ENCODE measurements around the gene PHLPP2. TPM values are rescaled to one million over a fixed set of nuclear protein-coding genes. Genes with fewer than 3 reads are reported as not detected.

The PHLPP2 gene
- total RNA-seq, 4 donors from 2014 or later: 16.0 to 21.1 (median 18.2) TPM

DNA sequence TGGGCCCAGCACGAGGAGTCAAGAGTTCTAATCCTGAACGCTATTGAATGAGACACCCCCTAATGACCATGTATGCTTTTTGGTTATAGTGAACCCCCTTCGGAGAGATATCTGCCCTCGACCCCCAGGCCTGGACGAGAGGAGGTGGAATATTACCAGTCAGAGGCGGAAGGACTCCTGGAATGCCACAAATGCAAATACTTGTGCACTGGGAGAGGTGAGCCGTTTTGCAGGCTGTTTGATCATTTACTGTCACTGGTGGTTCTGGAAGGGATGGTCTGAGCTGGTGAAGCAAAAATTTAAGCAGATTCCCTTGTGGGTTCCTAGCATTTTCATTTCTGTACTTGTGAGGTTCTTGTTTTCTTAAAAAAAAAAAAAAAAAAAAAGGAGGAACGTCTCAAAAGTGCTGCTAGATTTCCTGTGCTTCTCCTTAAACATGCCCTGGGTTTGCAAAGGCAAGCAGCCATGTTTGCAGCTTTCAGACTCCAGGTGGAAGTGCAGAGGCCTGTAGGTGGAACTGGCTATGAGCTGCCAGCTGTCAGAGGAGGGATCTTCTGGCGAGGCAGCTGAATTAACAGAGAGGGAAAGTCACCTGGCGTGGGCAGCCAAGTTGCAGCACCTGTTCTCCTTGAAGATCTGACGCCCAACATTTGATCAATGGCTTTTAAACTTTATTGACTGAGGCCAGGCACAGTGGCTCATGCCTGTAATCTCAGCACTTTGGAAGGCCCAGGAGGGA, 95.1 kb downstream of the PHLPP2 start:
- Histone ChIP-seq H3K27ac (no peak overlapping the region), H3K27me3 (peaks cover 40% of the 10 kb centered on the region), H3K4me3 (no peak overlapping the region), H3K36me3 (no peaks in the 10 kb centered on the region), H3K4me1 (peaks cover 0 to 14% (median 11%) of the 10 kb centered on the region in 3 donors), H3K9me3 (no peaks in the 10 kb centered on the region)
- no peak for TF ChIP-seq EP300 (IDR thresholded peaks at IDR 0.05)
- TF ChIP-seq POLR2A (IDR thresholded peaks at IDR 0.05): no peak
- no peak for TF ChIP-seq POLR2AphosphoS5 (IDR thresholded peaks at IDR 0.05)
- TF ChIP-seq, protein P1, sequence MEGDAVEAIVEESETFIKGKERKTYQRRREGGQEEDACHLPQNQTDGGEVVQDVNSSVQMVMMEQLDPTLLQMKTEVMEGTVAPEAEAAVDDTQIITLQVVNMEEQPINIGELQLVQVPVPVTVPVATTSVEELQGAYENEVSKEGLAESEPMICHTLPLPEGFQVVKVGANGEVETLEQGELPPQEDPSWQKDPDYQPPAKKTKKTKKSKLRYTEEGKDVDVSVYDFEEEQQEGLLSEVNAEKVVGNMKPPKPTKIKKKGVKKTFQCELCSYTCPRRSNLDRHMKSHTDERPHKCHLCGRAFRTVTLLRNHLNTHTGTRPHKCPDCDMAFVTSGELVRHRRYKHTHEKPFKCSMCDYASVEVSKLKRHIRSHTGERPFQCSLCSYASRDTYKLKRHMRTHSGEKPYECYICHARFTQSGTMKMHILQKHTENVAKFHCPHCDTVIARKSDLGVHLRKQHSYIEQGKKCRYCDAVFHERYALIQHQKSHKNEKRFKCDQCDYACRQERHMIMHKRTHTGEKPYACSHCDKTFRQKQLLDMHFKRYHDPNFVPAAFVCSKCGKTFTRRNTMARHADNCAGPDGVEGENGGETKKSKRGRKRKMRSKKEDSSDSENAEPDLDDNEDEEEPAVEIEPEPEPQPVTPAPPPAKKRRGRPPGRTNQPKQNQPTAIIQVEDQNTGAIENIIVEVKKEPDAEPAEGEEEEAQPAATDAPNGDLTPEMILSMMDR (IDR thresholded peaks at IDR 0.05): no peak
- WGBS, 2 donors (ENCODE audit: low coverage in 1 of 2): 61 to 69% methylated on average over 10 to 11 of the region's 11 CpGs
- ATAC-seq: no peak

- TF ChIP-seq POLR2A (IDR thresholded peaks at IDR 0.05): no peak
- H3K4me1 ChIP-seq: peaks cover 0 to 14% (median 11%) of the 10 kb centered on the region in 3 donors
- H3K9me3 ChIP-seq: no peaks in the 10 kb centered on the region
- no peak overlapping the region for H3K27ac ChIP-seq
- no peak for ATAC-seq
- H3K36me3 ChIP-seq: no peaks in the 10 kb centered on the region
- no peak overlapping the region for H3K4me3 ChIP-seq
- WGBS, 2 donors (ENCODE audit: low coverage in 1 of 2): 20 to 36% methylated on average over 2 to 5 of the region's 5 CpGs
- peaks cover 46% of the 10 kb centered on the region for H3K27me3 ChIP-seq
Measured at GRCh38 chr16:71628810-71629209, 95.7 kb downstream of the PHLPP2 start.

GRCh38 chr16:71627731-71628181, 96.7 kb downstream of the PHLPP2 start:
- H3K4me3 ChIP-seq: no peak overlapping the region
- TF ChIP-seq, protein P1 (IDR thresholded peaks at IDR 0.05): no peak
- TF ChIP-seq POLR2AphosphoS5 (IDR thresholded peaks at IDR 0.05) (no peak), POLR2A (IDR thresholded peaks at IDR 0.05) (no peak), EP300 (IDR thresholded peaks at IDR 0.05) (no peak)
- peaks cover 0 to 14% (median 11%) of the 10 kb centered on the region in 3 donors for H3K4me1 ChIP-seq
- H3K27ac ChIP-seq: no peak overlapping the region
- no peaks in the 10 kb centered on the region for H3K36me3 ChIP-seq
- peaks cover 55% of the 10 kb centered on the region for H3K27me3 ChIP-seq
- 25 to 40% methylated on average over 1 to 2 of the region's 7 CpGs for WGBS, 2 donors (ENCODE audit: low coverage in 1 of 2)
- H3K9me3 ChIP-seq: peaks cover 0 to 4% (median 0%) of the 10 kb centered on the region in 3 donors
- ATAC-seq: no peak

DNA sequence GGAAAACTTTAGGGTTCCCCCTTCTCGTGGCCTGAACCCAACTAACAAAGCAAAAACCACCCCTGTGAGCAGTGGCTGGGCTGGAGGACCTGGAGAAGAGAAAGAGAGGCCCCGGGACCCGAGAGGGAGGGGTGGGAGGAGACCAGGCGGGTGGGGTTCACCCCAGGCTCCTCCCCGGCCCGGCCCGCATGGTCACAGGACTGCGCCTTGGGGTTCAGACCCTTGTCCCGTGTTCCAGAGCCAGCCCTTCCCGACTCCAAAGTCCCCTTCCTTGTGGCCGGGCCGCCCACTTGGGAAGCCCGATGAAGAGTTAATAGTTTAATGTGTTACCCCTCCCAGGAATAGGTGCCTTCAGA, 97.7 kb downstream of the PHLPP2 start:
- ATAC-seq: no peak
- H3K9me3 ChIP-seq: peaks cover 0 to 7% (median 0%) of the 10 kb centered on the region in 3 donors
- peaks cover 0 to 14% (median 11%) of the 10 kb centered on the region in 3 donors for H3K4me1 ChIP-seq
- H3K36me3 ChIP-seq: no peaks in the 10 kb centered on the region
- WGBS, 2 donors (ENCODE audit: low coverage in 1 of 2): 0% methylated on average over 3 of the region's 13 CpGs; no CpG with 5 or more reads in 1 of the 2 donors
- no peak overlapping the region for H3K27ac ChIP-seq
- TF ChIP-seq POLR2A (IDR thresholded peaks at IDR 0.05) (no peak), POLR2AphosphoS5 (IDR thresholded peaks at IDR 0.05) (no peak), EP300 (IDR thresholded peaks at IDR 0.05) (no peak)
- TF ChIP-seq, protein P1 (IDR thresholded peaks at IDR 0.05): no peak
- peak overlapping the region in 1 of 2 donors; percentile 48 for H3K4me3 ChIP-seq
- peaks cover 65% of the 10 kb centered on the region for H3K27me3 ChIP-seq

DNA sequence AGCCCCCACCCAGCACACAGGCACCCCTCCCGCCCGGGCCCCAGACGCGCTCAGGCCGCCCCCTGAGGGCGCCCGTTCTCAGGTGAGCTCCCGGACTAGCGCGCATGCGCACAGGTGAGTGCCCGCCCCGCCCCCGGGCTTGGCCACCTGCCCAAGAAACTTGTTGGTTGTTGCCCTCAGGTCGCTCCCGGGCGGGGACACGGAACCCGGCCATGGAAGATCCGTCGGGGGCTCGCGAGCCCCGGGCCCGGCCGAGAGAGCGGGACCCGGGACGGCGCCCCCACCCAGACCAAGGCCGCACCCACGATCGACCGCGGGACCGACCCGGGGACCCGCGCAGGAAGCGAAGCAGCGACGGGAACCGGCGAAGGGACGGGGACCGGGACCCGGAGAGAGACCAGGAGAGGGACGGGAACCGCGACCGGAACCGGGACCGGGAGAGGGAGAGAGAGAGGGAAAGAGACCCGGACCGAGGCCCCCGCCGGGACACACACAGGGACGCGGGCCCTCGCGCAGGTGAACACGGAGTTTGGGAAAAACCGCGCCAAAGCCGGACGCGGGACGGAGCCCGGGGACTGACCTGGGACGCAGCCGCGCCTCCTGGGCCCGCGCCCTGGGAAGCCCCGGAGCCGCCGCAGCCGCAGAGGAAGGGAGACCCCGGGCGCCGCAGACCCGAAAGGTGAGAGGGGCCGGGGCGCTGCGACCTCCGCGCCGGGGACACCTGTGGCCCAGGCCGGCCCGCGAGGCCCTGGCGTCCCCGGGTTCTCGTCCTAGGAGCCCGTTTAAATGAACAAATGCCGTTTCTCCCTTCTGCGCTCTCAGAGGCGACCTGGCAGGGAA, 98.3 kb downstream of the PHLPP2 start, which contains the start of gene MARVELD3:
Gene MARVELD3, plus strand, starts transcription at position 167 of the 840 bp plus-strand sequence. Its CDS starts 46 bp downstream, at position 213.
- WGBS, 2 donors (ENCODE audit: low coverage in 1 of 2): 0% methylated on average over 1 of the region's 98 CpGs; no CpG with 5 or more reads in 1 of the 2 donors
- H3K4me3 ChIP-seq: peak within 1 kb of the TSS in 1 of 2 donors; percentile 48
- H3K4me1 ChIP-seq: peaks cover 0 to 14% (median 11%) of the 10 kb centered on the region in 3 donors
- H3K9me3 ChIP-seq: peaks cover 0 to 7% (median 0%) of the 10 kb centered on the region in 3 donors
- peaks cover 71% of the 10 kb centered on the region for H3K27me3 ChIP-seq
- TF ChIP-seq POLR2A (IDR thresholded peaks at IDR 0.05) (no peak), EP300 (IDR thresholded peaks at IDR 0.05) (no peak), POLR2AphosphoS5 (IDR thresholded peaks at IDR 0.05) (no peak)
- TF ChIP-seq, protein P1 (IDR thresholded peaks at IDR 0.05): no peak
- H3K36me3 ChIP-seq: no peaks in the 10 kb centered on the region
- ATAC-seq: no peak
- no peak within 1 kb of the TSS for H3K27ac ChIP-seq

Measured in gastroesophageal sphincter (tissue), 4 donors.